K562 (cell line): ENCODE results near the gene SLC17A9. TPM values are rescaled to one million over a fixed set of nuclear protein-coding genes. Genes with fewer than 3 reads are reported as not detected.

Source experiments
- CSDE1 ChIP-seq, 2 experiments: fragments of 450-650 bp; IDR thresholded peaks; 2 replicates each; pipeline ENCODE4 v1.6.1; 2016; ENCODE audit warnings: mild to moderate bottlenecking in 1 of 2
- FIP1L1 ChIP-seq: fragments of 200-400 bp; formaldehyde crosslinking; IDR thresholded peaks from 2 replicates; pipeline ENCODE4 v1.6.1; 2018; ENCODE audit warnings: mild to moderate bottlenecking, low read depth, low read length; ENCODE audit not compliant: poor library complexity, severe bottlenecking
- NONO ChIP-seq, 2 experiments: fragments of 200-400 bp in 1 of 2; fragments of 450-650 bp in 1 of 2; formaldehyde crosslinking in 1 of 2; IDR thresholded peaks; 2 replicates each; pipeline ENCODE4 v1.6.1; 2017; ENCODE audit warnings: low read depth in 2 of 2, mild to moderate bottlenecking in 2 of 2, moderate library complexity in 2 of 2, low read length in 1 of 2
- SIX5 ChIP-seq, 2 experiments: IDR thresholded peaks; 2 replicates each; pipeline ENCODE4 v1.6.1; 2011; ENCODE audit warnings: low read length in 2 of 2, borderline replicate concordance in 1 of 2, low read depth in 1 of 2, mild to moderate bottlenecking in 1 of 2, moderate library complexity in 1 of 2; ENCODE audit not compliant: insufficient read depth in 1 of 2
- U2AF1 ChIP-seq: fragments of 200-400 bp; formaldehyde crosslinking; optimal IDR thresholded peaks from 2 replicates; pipeline ENCODE3; 2017; ENCODE audit warnings: mild to moderate bottlenecking, low read depth, low read length, moderate library complexity
- ZC3H11A ChIP-seq: IDR thresholded peaks from 2 replicates; pipeline ENCODE4 v1.6.1; 2012; ENCODE audit warnings: low read depth, low read length, improper control_type of control experiment
- ZNF24 ChIP-seq: fragments of 450-650 bp; IDR thresholded peaks from 2 replicates; pipeline ENCODE4 v1.6.1; 2016
- polyA plus RNA-seq, 8 experiments: library from polyadenylated mRNA; depleted of rRNA in 4 of 8; stranded (reverse) in 5 of 8; unstranded in 3 of 8; fragments of >200 nt; fragmentation: Nextera tagmentation in 2 of 8; fragmentation: Illumina TruSeq in 1 of 8; extraction: Ambion mirVana in 2 of 8; extraction: Trizol in 1 of 8; gene quantifications; 2 replicates each; pipeline versions ENCODE4 v1.2.1 to v1.2.3, GENCODE V29; 2011 to 2014; ENCODE audit warnings: inconsistent platforms in 1 of 8, missing spikeins in 1 of 8
- total RNA-seq, 7 experiments: library from RNA; depleted of rRNA in 6 of 7; stranded (reverse); fragments of >200 nt in 6 of 7; fragmentation: Illumina TruSeq in 2 of 7; extraction: Trizol in 2 of 7; gene quantifications; 2 replicates each; pipeline versions ENCODE4 v1.2.1 to v1.2.3, GENCODE V29; 2011 to 2021; ENCODE audit warnings: low replicate concordance in 1 of 7
- TF ChIP-seq, protein P1 (sequence below): IDR thresholded peaks from 3 replicates; pipeline ENCODE4 v1.6.1; 2011; ENCODE audit warnings: borderline replicate concordance, mild to moderate bottlenecking; ENCODE audit not compliant: insufficient read length, insufficient read depth
- TF ChIP-seq, protein P2 (sequence below): IDR thresholded peaks from 2 replicates; pipeline ENCODE4 v1.6.1; 2011; ENCODE audit warnings: borderline replicate concordance, low read depth, mild to moderate bottlenecking, moderate library complexity, low read length; ENCODE audit not compliant: insufficient read depth, poor library complexity, severe bottlenecking
- TF ChIP-seq, protein P3 (sequence below): fragments of 450-650 bp; IDR thresholded peaks from 2 replicates; pipeline ENCODE4 v1.6.1; 2014; ENCODE audit warnings: low read depth, mild to moderate bottlenecking, moderate library complexity, borderline replicate concordance
- TF ChIP-seq, protein P4 (sequence below): fragments of 450-650 bp; formaldehyde crosslinking; IDR thresholded peaks from 2 replicates; pipeline ENCODE4 v1.4.0; 2022; ENCODE audit warnings: mild to moderate bottlenecking, moderate library complexity
- TF ChIP-seq, protein P5 (sequence below): sonication (generic); formaldehyde crosslinking; IDR thresholded peaks from 2 replicates; pipeline ENCODE4 v1.8.1; 2023; ENCODE audit warnings: mild to moderate bottlenecking, missing genetic modification reagents

SLC17A9 gene
- total and polyA plus RNA-seq, 9 of the 15 experiments (the other 6 are each of a cell fraction or from before 2014, with no cell fraction given), result 0.04 to 0.31 TPM; not detected in 7

DNA sequence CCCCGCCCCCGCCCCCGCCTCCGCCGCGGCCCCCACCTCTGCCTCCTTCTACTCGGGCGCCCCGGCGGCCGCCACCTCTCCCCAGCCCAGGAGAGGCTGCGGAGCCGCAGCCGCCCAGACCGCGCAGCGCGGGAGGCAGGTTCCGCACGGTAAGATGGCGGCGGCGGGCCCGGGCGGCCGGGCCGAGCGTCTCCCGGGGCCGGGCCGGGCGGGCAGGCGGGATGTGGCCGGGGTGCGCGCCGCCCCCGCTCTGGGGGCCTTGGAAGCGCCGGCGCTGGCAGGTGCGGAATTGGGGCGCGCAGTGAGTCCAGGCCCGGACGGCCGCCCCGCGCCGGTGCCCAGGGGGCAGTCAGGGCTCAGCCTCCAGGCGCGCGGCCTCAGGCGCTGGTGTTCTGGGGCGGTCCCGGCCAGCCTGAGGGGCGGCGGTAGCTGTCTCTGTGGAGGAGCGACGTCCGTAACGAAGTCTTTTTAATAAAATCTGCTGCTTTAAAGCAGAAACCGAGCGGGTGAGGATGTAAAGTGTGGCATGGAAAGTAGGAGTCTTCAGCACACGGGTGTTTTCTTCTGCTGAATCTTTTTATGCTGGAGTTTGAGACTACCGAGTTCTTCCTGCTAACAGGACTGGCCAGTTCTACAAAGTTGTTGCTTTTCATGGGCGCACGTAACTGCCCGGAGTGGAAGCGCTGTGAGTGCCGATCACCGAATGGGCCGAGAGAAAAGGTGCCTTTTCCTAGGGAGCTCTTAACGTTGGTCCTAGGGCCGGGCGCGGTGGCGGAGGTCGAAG lies 14.2 kb upstream of the SLC17A9 start, which contains the start of gene GID8 (continued):
- TF ChIP-seq, protein P1, sequence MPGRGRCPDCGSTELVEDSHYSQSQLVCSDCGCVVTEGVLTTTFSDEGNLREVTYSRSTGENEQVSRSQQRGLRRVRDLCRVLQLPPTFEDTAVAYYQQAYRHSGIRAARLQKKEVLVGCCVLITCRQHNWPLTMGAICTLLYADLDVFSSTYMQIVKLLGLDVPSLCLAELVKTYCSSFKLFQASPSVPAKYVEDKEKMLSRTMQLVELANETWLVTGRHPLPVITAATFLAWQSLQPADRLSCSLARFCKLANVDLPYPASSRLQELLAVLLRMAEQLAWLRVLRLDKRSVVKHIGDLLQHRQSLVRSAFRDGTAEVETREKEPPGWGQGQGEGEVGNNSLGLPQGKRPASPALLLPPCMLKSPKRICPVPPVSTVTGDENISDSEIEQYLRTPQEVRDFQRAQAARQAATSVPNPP, result no peak
- TF ChIP-seq CSDE1 (IDR thresholded peaks at IDR 0.05) (no peak), ZNF24 (no peak), FIP1L1 (no peak), SIX5 (IDR thresholded peaks at IDR 0.05; ENCODE audit: borderline replicate concordance in 1 of 2, insufficient read depth in 1 of 2, low read depth in 1 of 2, low read length in 2 of 2) (no peak), U2AF1 (no peak), ZC3H11A (no peak), NONO (IDR thresholded peaks at IDR 0.05; ENCODE audit: low read depth in 2 of 2, low read length in 1 of 2) (peak; percentile 42 to 84; a peak in 1 of 4 replicates)
- TF ChIP-seq, protein P2, sequence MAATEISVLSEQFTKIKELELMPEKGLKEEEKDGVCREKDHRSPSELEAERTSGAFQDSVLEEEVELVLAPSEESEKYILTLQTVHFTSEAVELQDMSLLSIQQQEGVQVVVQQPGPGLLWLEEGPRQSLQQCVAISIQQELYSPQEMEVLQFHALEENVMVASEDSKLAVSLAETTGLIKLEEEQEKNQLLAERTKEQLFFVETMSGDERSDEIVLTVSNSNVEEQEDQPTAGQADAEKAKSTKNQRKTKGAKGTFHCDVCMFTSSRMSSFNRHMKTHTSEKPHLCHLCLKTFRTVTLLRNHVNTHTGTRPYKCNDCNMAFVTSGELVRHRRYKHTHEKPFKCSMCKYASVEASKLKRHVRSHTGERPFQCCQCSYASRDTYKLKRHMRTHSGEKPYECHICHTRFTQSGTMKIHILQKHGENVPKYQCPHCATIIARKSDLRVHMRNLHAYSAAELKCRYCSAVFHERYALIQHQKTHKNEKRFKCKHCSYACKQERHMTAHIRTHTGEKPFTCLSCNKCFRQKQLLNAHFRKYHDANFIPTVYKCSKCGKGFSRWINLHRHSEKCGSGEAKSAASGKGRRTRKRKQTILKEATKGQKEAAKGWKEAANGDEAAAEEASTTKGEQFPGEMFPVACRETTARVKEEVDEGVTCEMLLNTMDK, result peak; percentile 0
- TF ChIP-seq, protein P3, sequence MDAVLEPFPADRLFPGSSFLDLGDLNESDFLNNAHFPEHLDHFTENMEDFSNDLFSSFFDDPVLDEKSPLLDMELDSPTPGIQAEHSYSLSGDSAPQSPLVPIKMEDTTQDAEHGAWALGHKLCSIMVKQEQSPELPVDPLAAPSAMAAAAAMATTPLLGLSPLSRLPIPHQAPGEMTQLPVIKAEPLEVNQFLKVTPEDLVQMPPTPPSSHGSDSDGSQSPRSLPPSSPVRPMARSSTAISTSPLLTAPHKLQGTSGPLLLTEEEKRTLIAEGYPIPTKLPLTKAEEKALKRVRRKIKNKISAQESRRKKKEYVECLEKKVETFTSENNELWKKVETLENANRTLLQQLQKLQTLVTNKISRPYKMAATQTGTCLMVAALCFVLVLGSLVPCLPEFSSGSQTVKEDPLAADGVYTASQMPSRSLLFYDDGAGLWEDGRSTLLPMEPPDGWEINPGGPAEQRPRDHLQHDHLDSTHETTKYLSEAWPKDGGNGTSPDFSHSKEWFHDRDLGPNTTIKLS, result no peak
- TF ChIP-seq, protein P4, sequence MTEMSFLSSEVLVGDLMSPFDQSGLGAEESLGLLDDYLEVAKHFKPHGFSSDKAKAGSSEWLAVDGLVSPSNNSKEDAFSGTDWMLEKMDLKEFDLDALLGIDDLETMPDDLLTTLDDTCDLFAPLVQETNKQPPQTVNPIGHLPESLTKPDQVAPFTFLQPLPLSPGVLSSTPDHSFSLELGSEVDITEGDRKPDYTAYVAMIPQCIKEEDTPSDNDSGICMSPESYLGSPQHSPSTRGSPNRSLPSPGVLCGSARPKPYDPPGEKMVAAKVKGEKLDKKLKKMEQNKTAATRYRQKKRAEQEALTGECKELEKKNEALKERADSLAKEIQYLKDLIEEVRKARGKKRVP (CRISPR knock-in tag), result no peak
- TF ChIP-seq, protein P5, sequence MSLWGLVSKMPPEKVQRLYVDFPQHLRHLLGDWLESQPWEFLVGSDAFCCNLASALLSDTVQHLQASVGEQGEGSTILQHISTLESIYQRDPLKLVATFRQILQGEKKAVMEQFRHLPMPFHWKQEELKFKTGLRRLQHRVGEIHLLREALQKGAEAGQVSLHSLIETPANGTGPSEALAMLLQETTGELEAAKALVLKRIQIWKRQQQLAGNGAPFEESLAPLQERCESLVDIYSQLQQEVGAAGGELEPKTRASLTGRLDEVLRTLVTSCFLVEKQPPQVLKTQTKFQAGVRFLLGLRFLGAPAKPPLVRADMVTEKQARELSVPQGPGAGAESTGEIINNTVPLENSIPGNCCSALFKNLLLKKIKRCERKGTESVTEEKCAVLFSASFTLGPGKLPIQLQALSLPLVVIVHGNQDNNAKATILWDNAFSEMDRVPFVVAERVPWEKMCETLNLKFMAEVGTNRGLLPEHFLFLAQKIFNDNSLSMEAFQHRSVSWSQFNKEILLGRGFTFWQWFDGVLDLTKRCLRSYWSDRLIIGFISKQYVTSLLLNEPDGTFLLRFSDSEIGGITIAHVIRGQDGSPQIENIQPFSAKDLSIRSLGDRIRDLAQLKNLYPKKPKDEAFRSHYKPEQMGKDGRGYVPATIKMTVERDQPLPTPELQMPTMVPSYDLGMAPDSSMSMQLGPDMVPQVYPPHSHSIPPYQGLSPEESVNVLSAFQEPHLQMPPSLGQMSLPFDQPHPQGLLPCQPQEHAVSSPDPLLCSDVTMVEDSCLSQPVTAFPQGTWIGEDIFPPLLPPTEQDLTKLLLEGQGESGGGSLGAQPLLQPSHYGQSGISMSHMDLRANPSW (CRISPR knock-in tag), result no peak
